NB4 (cell line): ENCODE data around the gene CHDH.
A peak's percentile ranks its signal among the peaks of the same experiment; 100 is the strongest.

ENCODE experiments used
- CTCF ChIP-seq: IDR thresholded peaks from one replicate; pipeline ENCODE4 v1.5.1; 2012; ENCODE audit warnings: low read depth, low read length
- POLR2A ChIP-seq: IDR thresholded peaks from 2 replicates; pipeline ENCODE4 v1.6.1; 2011; ENCODE audit warnings: mild to moderate bottlenecking; ENCODE audit not compliant: insufficient read length; ENCODE audit errors: extremely low read depth

- TF ChIP-seq CTCF (peak; percentile 6), POLR2A (no peak)
Measured at GRCh38 chr3:53845103-53845880, 927 bp downstream of the CHDH start.
